ENCODE results near the gene UBE2G1.

- TF ChIP-seq EZH2 (IDR thresholded peaks at IDR 0.05) (no peak), CTCF (IDR thresholded peaks at IDR 0.05) (no peak)
These were observed 4.3 kb downstream of the UBE2G1 start for GRCh38 chr17:4362141-4362540.

Data from neural progenitor cell (in vitro differentiated cells).